ENCODE results near the gene STPG3.

- TF ChIP-seq EZH2 (IDR thresholded peaks at IDR 0.05; ENCODE audit: borderline replicate concordance, low read length) (no peak), CTCF (IDR thresholded peaks at IDR 0.05; ENCODE audit: low read length) (no peak; the same call in 1 of the 2 replicates)
These were observed 44.2 kb downstream of the STPG3 start for GRCh38 chr9:137295238-137295811.

Measured in OCI-LY1 (cell line).